Stimulated activated CD4-positive, alpha-beta T cell treated with anti-CD3 and anti-CD28 coated beads, Interleukin-2, amount 100 ng/mL, for 48 hours (primary cell): ENCODE measurements around the gene SCRN1.

ENCODE experiments used
- DNase-seq, 2 donors: peaks; one replicate each; pipeline ENCODE4 v3.0.0-alpha.2; 2020

Gene SCRN1

GRCh38 chr7:29989257-29989995 is at the start of gene SCRN1:
TSS of gene SCRN1 (minus strand) at chr7:29989801. CDS start at chr7:29969067, 20,734 bp downstream.
- peak in 1 of 2 donors; percentile 14 for DNase-seq

DNA sequence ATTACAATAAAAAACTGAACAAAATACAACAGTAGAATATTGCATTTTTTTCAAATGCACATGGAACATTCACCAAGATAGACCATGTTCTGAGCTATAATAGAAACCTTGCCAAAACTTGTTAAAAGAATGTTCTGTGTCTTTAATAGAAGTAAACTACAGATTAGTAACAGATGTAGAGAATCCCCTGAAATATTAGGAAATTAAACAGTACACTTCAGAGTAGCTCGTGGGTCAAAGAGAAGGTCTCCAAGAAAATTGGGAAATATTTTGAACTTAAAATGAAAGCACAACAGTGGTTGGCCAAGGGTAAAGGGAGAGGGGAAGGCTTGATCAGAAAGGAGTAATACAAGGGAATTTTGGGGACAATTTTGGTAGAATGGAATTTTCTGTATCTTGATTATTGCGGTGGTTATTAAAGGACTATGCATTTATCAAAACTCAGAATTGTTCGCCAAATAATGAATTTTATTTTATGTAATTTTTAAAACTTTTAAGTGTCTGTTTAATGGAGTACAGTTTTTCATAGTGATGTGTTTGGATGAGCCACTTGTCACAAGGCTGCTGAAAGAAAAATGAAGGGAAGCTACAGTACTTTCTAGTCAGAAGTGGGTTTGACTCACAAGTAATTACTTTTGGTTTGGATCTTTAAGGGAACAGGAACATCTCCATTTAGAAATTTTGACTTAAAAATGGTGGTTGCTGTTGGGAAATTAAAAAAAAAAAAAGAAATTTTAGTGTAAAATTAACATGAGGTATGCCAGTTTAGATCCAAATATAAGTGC is 48.8 kb upstream of the SCRN1 start:
- no peak for DNase-seq

GRCh38 chr7:30036220-30036619 is 46.6 kb upstream of the SCRN1 start:
- no peak for DNase-seq

DNA sequence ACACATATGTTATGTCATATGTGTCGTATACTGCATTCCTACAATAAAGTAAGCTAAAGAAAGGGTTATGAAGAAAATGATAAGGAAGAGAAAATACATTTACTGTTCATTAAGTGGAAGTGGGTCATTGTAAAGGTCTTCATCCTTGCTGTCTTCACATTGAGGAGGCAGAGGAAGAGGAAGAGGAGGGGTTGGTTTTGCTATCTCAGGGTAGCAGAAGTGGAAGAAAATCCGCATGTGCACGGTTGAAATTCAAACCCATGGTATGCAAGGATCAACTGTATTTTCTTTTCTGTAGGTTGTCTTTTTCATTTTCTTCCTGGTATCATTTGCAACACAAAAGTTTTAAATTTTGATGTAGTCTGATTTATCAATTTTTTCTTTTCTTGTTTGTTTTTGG is 44.9 kb upstream of the SCRN1 start:
- DNase-seq, result no peak

DNA sequence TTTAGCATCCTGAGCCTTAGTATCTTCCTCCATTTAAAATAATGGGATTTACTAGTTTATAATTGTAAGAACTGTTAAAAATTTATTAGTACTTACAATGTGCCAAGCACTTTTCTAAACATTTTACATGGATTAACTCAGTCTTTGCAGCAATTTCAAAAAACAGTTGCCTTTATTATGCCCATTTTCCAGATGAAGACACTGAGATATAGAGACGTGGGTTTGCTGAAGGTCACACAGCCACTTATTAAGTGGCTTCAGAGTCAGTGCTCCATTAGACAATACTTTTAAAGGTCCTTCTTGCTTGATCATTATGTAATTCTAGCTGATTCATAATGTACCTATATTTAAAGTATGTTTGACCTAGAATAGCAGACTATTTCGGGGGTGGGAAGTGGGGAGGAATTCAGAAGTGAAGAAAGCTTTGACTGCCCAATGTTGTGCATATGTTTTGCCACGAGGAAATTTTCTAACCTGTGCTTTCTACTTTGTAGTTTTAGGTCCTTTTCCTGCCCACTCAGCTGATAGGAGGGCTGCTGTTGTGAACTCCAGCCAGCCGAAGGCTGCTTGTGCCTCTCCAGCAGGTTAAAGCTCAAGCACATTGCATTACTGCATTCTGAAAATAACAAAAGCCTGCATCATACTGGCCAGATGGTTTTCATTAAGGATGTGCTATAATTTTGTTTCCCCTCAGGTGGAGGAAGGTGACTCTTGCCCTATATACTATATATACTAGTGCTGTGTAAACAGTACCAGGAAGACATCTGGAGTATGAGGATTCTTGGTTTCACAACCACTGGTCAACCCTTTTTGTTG is 42.9 kb upstream of the SCRN1 start:
- no peak for DNase-seq

DNA sequence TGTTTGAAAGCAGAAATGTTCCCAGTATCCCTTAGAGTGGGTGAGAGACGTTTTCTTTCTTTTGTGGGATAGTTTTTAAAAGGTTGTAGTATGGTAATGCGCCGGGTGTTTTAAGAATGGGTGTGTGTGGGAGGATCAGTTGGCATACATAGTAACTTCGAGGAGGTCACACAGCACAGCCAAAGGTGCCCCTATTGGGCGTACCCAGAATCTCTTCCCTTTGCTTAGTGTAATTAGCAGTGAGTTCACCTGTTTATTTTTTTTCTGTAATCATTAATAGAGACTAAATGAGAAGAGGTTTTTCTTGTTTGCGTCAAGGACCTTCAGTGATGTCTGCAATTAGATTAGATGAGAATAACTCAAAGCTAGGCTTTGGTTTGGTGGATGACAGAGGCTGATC is 40.1 kb upstream of the SCRN1 start:
- peak in 1 of 2 donors; percentile 5 for DNase-seq

GRCh38 chr7:30028749-30029635 is 39.4 kb upstream of the SCRN1 start:
- DNase-seq, result peak in 1 of 2 donors; percentile 13

DNA sequence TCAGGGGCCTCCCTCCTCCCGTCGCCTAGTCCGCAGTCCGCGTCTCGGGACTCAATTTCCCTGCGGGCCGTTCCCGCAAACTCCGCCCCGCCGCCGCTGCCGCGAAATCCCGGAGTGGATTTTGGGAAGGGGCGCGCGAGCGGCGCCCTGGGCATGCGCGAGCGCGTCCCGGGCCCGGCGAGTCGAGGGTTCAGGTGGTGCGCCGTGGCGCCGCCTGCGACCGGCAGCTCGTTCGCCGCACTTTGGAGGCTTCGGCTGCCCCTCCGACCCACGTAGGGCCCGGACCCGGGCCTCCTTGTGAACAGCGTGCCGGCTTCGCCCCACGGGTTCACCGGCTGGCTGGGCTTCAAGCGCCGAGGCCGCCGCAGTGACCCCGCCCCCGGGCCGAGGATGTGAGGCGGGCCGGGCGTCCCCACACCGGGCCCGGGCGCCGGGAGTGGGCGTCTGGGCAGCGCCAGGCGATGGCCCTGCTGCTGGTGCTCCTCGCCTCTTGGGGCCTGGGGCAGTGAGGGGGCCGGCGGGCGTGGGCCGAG is 38.7 kb upstream of the SCRN1 start, which contains the start of gene PLEKHA8:
Gene PLEKHA8, plus strand, starts transcription at position 197 of the 533 bp plus-strand sequence. CDS start 351 bp downstream, outside the sequence.
- peak; percentile 92 to 95 for DNase-seq

DNA sequence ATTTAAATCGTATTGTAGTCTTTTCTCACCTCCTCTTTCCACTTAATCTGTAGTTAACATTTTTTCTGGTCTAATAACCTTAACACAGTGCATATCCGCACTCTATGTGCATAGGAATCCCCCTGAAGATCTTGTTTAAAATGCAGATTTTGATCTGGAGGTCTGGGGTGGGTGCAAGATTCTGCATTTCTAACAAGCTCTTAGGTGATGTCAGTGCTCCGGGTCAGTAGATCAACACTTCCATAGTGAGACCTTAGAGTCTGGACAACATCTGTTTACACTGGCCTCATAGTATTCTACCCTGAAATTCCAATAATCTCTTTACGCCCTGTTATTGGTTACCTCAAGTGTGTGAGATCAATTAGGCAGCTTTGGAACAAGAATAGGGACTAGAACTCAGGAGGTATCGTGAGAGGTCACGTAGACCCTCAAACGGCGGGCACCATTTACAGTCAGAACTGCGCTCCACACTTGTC is 38.2 kb upstream of the SCRN1 start:
- DNase-seq, result no peak

GRCh38 chr7:30027065-30027456 is 37.5 kb upstream of the SCRN1 start:
- DNase-seq, result peak in 1 of 2 donors; percentile 9

DNA sequence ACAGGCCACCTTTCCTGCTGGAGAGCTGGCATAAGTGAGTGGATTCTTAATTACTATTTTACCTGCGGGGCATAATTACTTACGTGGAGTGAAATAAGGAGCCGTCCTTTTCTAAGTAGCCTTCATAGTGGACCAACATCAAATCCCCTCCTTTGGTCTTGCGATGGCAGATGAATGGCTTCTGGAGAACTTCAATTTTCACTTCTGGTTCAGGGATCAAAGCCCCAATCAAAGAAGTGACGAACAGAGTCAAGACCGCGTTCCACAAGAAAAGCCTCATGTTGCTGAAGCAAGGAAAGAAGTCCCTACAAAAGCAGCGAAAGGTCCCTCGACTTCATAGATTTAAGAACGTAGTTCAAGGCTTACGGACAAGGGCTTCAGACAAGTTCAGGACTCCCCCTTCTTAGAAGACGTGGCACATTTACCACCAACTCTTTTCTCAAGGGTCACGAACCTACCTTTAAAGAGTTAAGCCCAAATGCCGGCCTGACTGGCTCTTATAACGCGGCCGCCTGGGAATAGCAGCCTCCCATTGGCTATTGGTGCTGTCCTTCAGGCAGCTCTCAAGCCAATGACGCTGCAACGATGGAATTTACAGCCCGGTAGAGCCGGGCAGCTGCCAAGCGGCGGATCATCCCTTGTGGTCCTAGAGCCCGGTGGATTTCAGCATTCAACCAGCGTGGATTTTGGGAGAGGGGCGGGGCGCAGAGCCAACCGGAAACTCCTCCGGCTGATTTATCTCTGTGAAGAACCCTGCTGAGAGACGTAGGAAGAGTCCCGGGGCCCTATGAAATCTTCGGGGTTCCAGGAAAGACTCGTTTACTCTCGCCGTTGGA is 36.8 kb upstream of the SCRN1 start, which contains the start of gene FKBP14:
Gene FKBP14, minus strand, starts transcription at position 474 of the 836 bp plus-strand sequence. Its CDS starts 194 bp downstream, at position 280.
- DNase-seq, result peak; percentile 83

DNA sequence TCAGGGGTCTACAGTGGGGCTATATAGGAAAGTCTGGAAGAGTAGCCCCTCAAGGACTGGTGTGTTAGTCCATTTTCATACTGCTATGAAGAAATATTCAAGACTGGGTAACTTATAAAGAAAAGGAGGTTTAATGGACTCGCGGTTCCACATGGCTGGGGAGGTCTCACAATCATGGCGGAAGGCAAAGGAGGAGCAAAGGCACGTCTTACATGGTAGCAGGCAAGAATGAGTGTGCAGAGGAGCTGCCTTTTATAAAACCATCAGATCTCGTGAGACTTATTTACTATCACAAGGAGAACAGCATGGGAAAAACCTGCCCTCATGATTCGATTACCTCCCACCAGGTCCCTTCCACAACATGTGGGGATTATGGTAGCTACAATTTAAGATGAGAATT is 33.9 kb upstream of the SCRN1 start:
- no peak for DNase-seq

- no peak for DNase-seq
These were observed 33.4 kb upstream of the SCRN1 start for GRCh38 chr7:30022991-30023390.

DNA sequence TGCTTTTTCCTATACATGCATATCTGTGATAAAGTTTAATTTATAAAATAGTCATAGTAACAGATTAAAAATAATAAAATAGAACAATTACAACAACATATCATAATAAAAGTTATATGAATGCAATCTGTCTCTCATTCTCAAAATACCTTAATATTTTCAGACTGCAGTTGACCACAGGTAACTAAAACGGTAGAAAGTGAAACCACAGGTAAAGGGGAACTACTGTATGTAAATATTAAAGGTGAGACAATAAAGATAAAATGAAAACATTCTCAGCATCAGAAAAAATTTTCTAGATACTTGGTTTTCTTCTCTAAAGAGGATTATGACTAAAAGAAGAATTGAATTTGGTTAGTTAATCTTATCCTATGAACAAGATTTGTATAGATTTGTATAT is 30.9 kb upstream of the SCRN1 start:
- DNase-seq, result no peak

DNA sequence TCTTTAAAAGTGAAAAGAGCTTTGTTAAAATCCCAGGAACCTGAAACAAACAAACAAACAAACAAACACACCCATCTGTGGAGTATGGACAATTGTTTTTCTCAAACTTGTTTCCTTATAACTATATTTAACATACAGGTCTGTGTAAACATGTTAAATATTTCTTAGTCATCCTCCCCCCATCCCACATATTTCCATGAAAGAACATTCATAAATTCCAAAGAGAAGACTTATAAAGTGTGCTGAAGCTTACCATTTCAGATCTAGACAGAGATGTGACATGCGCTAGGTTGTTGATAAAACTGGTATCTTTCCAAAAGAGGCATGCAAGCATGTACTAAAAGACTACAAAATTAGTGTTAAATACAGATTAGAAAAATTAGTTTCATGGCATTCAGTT is 30.4 kb upstream of the SCRN1 start:
- DNase-seq, result no peak

DNA sequence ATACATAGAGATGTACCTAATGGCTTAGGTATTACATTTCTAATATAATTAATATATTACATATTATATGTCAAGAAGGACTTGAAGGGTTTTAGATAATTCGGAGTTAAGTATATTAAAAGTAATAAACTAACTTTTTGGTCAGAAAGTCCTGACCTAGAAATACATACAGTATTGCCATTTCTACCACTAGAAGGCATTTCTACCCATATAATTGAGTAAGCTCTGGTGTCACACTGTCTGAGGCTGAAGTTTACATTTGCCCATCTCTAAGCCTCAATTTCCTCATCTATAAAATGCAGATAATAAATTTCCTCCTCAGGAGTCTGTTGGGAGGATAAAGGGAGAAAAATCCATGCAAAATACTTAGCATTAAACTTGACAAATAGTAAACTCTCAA is 29.8 kb upstream of the SCRN1 start:
- DNase-seq, result no peak

- DNase-seq, result no peak
These were observed 28.9 kb upstream of the SCRN1 start for GRCh38 chr7:30018451-30018850.

GRCh38 chr7:30012757-30013156 is 23.2 kb upstream of the SCRN1 start:
- no peak for DNase-seq

DNA sequence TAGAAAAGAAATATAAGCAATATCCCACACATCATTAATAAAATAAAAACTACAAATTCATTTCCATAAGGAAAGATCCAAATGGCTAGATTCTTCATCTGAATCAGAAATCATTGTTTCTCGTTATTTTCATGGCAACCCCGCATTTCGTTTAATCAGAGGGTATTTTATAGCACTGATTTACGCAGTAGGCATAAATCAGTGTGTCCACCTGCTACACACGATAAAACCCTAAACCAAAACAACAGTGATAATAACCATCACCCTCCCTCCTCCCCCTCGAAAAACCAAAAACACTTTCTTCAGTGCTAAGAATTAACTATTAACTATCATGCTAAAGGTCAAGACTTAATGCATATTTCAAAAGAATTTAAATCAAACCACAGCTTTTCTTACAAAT is 20.4 kb upstream of the SCRN1 start:
- DNase-seq, result no peak

DNA sequence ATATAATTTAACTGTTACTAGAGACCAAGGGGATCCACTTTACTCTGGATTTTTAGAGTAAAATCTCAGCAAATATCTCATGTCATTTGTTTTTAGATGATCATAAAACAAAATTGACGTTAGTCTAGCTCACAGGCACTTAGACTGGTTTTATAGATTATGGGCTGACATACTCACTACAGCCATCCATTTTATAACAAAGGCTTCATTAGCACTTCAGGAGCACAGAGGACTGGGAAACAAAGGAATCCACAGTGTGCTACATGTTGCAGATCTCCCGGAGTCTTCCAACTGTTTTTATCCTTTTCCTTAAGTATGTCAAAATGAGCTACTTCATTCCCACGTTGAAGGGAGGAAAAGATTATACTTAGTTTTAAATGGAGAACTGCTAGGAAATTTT is 15.9 kb upstream of the SCRN1 start:
- no peak for DNase-seq

DNA sequence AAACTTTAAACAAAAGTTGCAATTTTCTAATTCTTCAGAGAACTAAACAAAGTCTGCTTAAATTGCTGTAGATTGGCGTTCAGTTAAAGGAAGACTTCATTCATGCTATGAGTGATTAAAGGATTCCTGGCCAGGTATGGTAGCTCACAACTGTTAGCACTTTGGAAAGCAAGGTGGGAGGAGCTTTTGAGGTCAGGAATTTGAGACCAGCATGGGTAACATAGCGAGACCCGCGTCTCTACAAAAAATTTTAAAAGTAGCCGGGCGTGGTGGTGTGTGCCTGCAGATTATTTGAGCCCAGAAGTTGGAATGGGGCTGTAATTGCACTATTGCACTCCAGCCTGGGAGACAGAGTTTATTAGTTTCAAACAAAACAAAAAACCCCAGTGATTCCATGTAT is 13.5 kb upstream of the SCRN1 start:
- DNase-seq, result no peak
